Mononuclear cell (primary cell): Measurements from ENCODE around the gene ZNF287. TPM values are rescaled to one million over a fixed set of nuclear protein-coding genes. Genes with fewer than 3 reads are reported as not detected.
A peak's percentile ranks its signal among the peaks of the same experiment; 100 is the strongest.

ENCODE experiments used
- H3K27me3 ChIP-seq: 2 replicates; pipeline ENCODE4 v1.6.0; 2011; ENCODE audit warnings: low read length, control low read depth; ENCODE audit not compliant: insufficient read depth
- H3K4me1 ChIP-seq: 2 replicates; pipeline ENCODE4 v1.5.1; 2011; ENCODE audit warnings: mild to moderate bottlenecking, low read length, control low read depth; ENCODE audit not compliant: insufficient read depth
- H3K4me3 ChIP-seq: 2 replicates; pipeline ENCODE4 v1.5.1; 2011; ENCODE audit warnings: mild to moderate bottlenecking, low read length, moderate library complexity
- H3K9me3 ChIP-seq: 2 replicates; pipeline ENCODE4 v1.5.1; 2011; ENCODE audit warnings: low read depth, mild to moderate bottlenecking, control low read depth, low read length
- total RNA-seq: library from RNA; depleted of rRNA; stranded (reverse); fragments of >200 nt; gene quantifications from one replicate; pipeline ENCODE4 v1.2.3, GENCODE V29; 2012

Gene ZNF287
- 3.3 TPM for total RNA-seq

- Histone ChIP-seq H3K4me1 (peaks cover 15% of the 10 kb centered on the region), H3K27me3 (no peaks in the 10 kb centered on the region), H3K4me3 (peak within 1 kb of the TSS; percentile 54), H3K9me3 (no peaks in the 10 kb centered on the region)
Observed at GRCh38 chr17:16568541-16569357, at the start of gene ZNF287. ZNF287 (minus strand) TSS chr17:16569204; CDS start chr17:16567731, 1,473 bp downstream.

GRCh38 chr17:16617481-16618060 lies 48.6 kb upstream of the ZNF287 start:
- Histone ChIP-seq H3K4me3 (no peak overlapping the region), H3K9me3 (peaks cover 48% of the 10 kb centered on the region), H3K27me3 (no peaks in the 10 kb centered on the region), H3K4me1 (no peaks in the 10 kb centered on the region)

GRCh38 chr17:16599537-16599936 lies 30.5 kb upstream of the ZNF287 start:
- no peaks in the 10 kb centered on the region for H3K4me1 ChIP-seq
- no peak overlapping the region for H3K4me3 ChIP-seq
- H3K27me3 ChIP-seq: no peaks in the 10 kb centered on the region
- H3K9me3 ChIP-seq: peaks cover 8% of the 10 kb centered on the region

- Histone ChIP-seq H3K4me3 (no peak overlapping the region), H3K27me3 (peaks cover 13% of the 10 kb centered on the region), H3K4me1 (peaks cover 6% of the 10 kb centered on the region), H3K9me3 (peaks cover 7% of the 10 kb centered on the region)
Observed at GRCh38 chr17:16593356-16594102, 24.5 kb upstream of the ZNF287 start.

- Histone ChIP-seq H3K4me3 (peak overlapping the region; percentile 37), H3K9me3 (peaks cover 7% of the 10 kb centered on the region), H3K27me3 (peaks cover 25% of the 10 kb centered on the region), H3K4me1 (peaks cover 11% of the 10 kb centered on the region)
Observed at GRCh38 chr17:16589097-16589969, 20.3 kb upstream of the ZNF287 start.

GRCh38 chr17:16585796-16586195 lies 16.8 kb upstream of the ZNF287 start:
- Histone ChIP-seq H3K9me3 (no peaks in the 10 kb centered on the region), H3K27me3 (peaks cover 32% of the 10 kb centered on the region), H3K4me3 (no peak overlapping the region), H3K4me1 (peaks cover 19% of the 10 kb centered on the region)

GRCh38 chr17:16584273-16584995 lies 15.4 kb upstream of the ZNF287 start:
- H3K9me3 ChIP-seq: no peaks in the 10 kb centered on the region
- H3K4me3 ChIP-seq: peak overlapping the region; percentile 12
- H3K4me1 ChIP-seq: peaks cover 19% of the 10 kb centered on the region
- H3K27me3 ChIP-seq: peaks cover 28% of the 10 kb centered on the region

- H3K4me3 ChIP-seq: no peak overlapping the region
- peaks cover 16% of the 10 kb centered on the region for H3K4me1 ChIP-seq
- no peaks in the 10 kb centered on the region for H3K9me3 ChIP-seq
- H3K27me3 ChIP-seq: peaks cover 29% of the 10 kb centered on the region
Observed at GRCh38 chr17:16583781-16584180, 14.8 kb upstream of the ZNF287 start.

- Histone ChIP-seq H3K9me3 (no peaks in the 10 kb centered on the region), H3K4me1 (peaks cover 11% of the 10 kb centered on the region), H3K27me3 (no peaks in the 10 kb centered on the region), H3K4me3 (no peak overlapping the region)
Observed at GRCh38 chr17:16573466-16573865, 4.5 kb upstream of the ZNF287 start.

GRCh38 chr17:16569358-16569712 lies 331 bp upstream of the ZNF287 start:
- H3K27me3 ChIP-seq: no peaks in the 10 kb centered on the region
- H3K9me3 ChIP-seq: no peaks in the 10 kb centered on the region
- H3K4me1 ChIP-seq: peaks cover 15% of the 10 kb centered on the region
- H3K4me3 ChIP-seq: peak overlapping the region; percentile 54

- Histone ChIP-seq H3K4me1 (no peaks in the 10 kb centered on the region), H3K9me3 (peaks cover 95% of the 10 kb centered on the region), H3K4me3 (no peak overlapping the region), H3K27me3 (no peaks in the 10 kb centered on the region)
Observed at GRCh38 chr17:16552637-16553045, 16.4 kb downstream of the ZNF287 start.

GRCh38 chr17:16551878-16552636 lies 16.9 kb downstream of the ZNF287 start:
- no peaks in the 10 kb centered on the region for H3K27me3 ChIP-seq
- no peaks in the 10 kb centered on the region for H3K4me1 ChIP-seq
- peaks cover 95% of the 10 kb centered on the region for H3K9me3 ChIP-seq
- H3K4me3 ChIP-seq: no peak overlapping the region

GRCh38 chr17:16537130-16537458 lies 31.9 kb downstream of the ZNF287 start:
- Histone ChIP-seq H3K4me1 (peaks cover 7% of the 10 kb centered on the region), H3K4me3 (no peak overlapping the region), H3K27me3 (no peaks in the 10 kb centered on the region), H3K9me3 (no peaks in the 10 kb centered on the region)
